ENCODE measurements around the gene OR6C65.
"Not testable (repeated sequence)": the region's sequence is repeated elsewhere in the genome, so short reads cannot be mapped to it uniquely, and the experiment has no call there.

OR6C65 gene

GRCh38 chr12:55400229-55400628 lies at the start of gene OR6C65:
Gene OR6C65, plus strand, starts transcription at chr12:55400529. Its CDS starts 0 bp downstream, at chr12:55400529.
- no peak for DNase-seq (ENCODE audit: low read depth)

GRCh38 chr12:55355338-55355737 lies 45.0 kb upstream of the OR6C65 start:
- not testable (repeated sequence) for DNase-seq (ENCODE audit: low read depth)

- no peak for DNase-seq (ENCODE audit: low read depth)
These were observed 37.7 kb upstream of the OR6C65 start, which contains the start of gene OR6C75 for GRCh38 chr12:55362675-55363074. Gene OR6C75, plus strand, starts transcription at chr12:55362975. Its CDS starts 2,136 bp downstream, at chr12:55365111.

- no peak for DNase-seq (ENCODE audit: low read depth)
These were observed 35.2 kb upstream of the OR6C65 start for GRCh38 chr12:55365086-55365485.

- no peak for DNase-seq (ENCODE audit: low read depth)
These were observed 27.8 kb upstream of the OR6C65 start for GRCh38 chr12:55372521-55372920.

- DNase-seq (ENCODE audit: low read depth): no peak
These were observed 14.4 kb upstream of the OR6C65 start for GRCh38 chr12:55385891-55386290.

GRCh38 chr12:55392032-55392795 lies 8.1 kb upstream of the OR6C65 start:
- no peak for DNase-seq (ENCODE audit: low read depth)

GRCh38 chr12:55396326-55396725 lies 4.0 kb upstream of the OR6C65 start:
- no peak for DNase-seq (ENCODE audit: low read depth)

GRCh38 chr12:55407866-55408265 lies 7.5 kb downstream of the OR6C65 start:
- no peak for DNase-seq (ENCODE audit: low read depth)

- not testable (repeated sequence) for DNase-seq (ENCODE audit: low read depth)
These were observed 8.8 kb downstream of the OR6C65 start for GRCh38 chr12:55409133-55409532.

GRCh38 chr12:55412138-55412537 lies 11.8 kb downstream of the OR6C65 start:
- DNase-seq (ENCODE audit: low read depth): not testable (repeated sequence)

GRCh38 chr12:55413498-55414388 lies 13.4 kb downstream of the OR6C65 start:
- DNase-seq (ENCODE audit: low read depth): not testable (repeated sequence)

- DNase-seq (ENCODE audit: low read depth): not testable (repeated sequence)
These were observed 14.1 kb downstream of the OR6C65 start for GRCh38 chr12:55414396-55414823.

GRCh38 chr12:55414889-55415288 lies 14.6 kb downstream of the OR6C65 start:
- DNase-seq (ENCODE audit: low read depth): not testable (repeated sequence)

- no peak for DNase-seq (ENCODE audit: low read depth)
These were observed 16.6 kb downstream of the OR6C65 start for GRCh38 chr12:55416961-55417360.

- DNase-seq (ENCODE audit: low read depth): no peak
These were observed 20.1 kb downstream of the OR6C65 start for GRCh38 chr12:55420307-55420962.

- DNase-seq (ENCODE audit: low read depth): no peak
These were observed 25.6 kb downstream of the OR6C65 start, which contains the start of gene OR6C76 for GRCh38 chr12:55425954-55426353. Gene OR6C76, plus strand, starts transcription at chr12:55426254. Its CDS starts 0 bp downstream, at chr12:55426254.

- no peak for DNase-seq (ENCODE audit: low read depth)
These were observed 28.3 kb downstream of the OR6C65 start for GRCh38 chr12:55428331-55429243.

GRCh38 chr12:55441233-55441632 lies 40.9 kb downstream of the OR6C65 start:
- DNase-seq (ENCODE audit: low read depth): not testable (repeated sequence)

- no peak for DNase-seq (ENCODE audit: low read depth)
These were observed 43.4 kb downstream of the OR6C65 start, which contains the start of gene OR6C2 for GRCh38 chr12:55443776-55444175. Gene OR6C2, plus strand, starts transcription at chr12:55444076. Its CDS starts 8,138 bp downstream, at chr12:55452214.

- DNase-seq (ENCODE audit: low read depth): no peak
These were observed 45.0 kb downstream of the OR6C65 start for GRCh38 chr12:55445357-55445756.
